NCI-H187 (cell line): ENCODE data around the gene ATG101.
A peak's percentile ranks its signal among the peaks of the same experiment; 100 is the strongest.

Experiments used
- DNase-seq, 2 experiments: peaks; one replicate each; lab custom pipeline; 2025; lab: John Stamatoyannopoulos, UW

Gene ATG101

GRCh38 chr12:52042706-52043385 is 26.9 kb upstream of the ATG101 start:
- DNase-seq = no peak

GRCh38 chr12:52043386-52044212 is 26.2 kb upstream of the ATG101 start:
- no peak for DNase-seq

GRCh38 chr12:52044292-52044983 is 25.3 kb upstream of the ATG101 start:
- DNase-seq = no peak

GRCh38 chr12:52045794-52046199 is 24.0 kb upstream of the ATG101 start:
- DNase-seq = no peak

GRCh38 chr12:52046859-52047258 is 22.9 kb upstream of the ATG101 start:
- no peak for DNase-seq

- DNase-seq = no peak
These were observed 20.5 kb upstream of the ATG101 start for GRCh38 chr12:52049286-52049685.

GRCh38 chr12:52049688-52050087 is 20.1 kb upstream of the ATG101 start:
- no peak for DNase-seq

- no peak for DNase-seq
These were observed 19.5 kb upstream of the ATG101 start for GRCh38 chr12:52050116-52050757.

GRCh38 chr12:52050758-52051541 is 18.8 kb upstream of the ATG101 start, which contains the start of gene NR4A1:
TSS of gene NR4A1 (plus strand) at chr12:52051442. CDS start at chr12:52054329, 2,887 bp downstream.
- DNase-seq = peak; percentile 70 to 86

- DNase-seq = no peak
These were observed 17.2 kb upstream of the ATG101 start for GRCh38 chr12:52052468-52053186.

- no peak for DNase-seq
These were observed 16.1 kb upstream of the ATG101 start for GRCh38 chr12:52053536-52054209.

GRCh38 chr12:52054231-52054832 is 15.4 kb upstream of the ATG101 start:
- no peak for DNase-seq

GRCh38 chr12:52054833-52055730 is 14.7 kb upstream of the ATG101 start:
- no peak for DNase-seq

- no peak for DNase-seq
These were observed 13.8 kb upstream of the ATG101 start for GRCh38 chr12:52055731-52056711.

- no peak for DNase-seq
These were observed 12.8 kb upstream of the ATG101 start for GRCh38 chr12:52056801-52057637.
